Measurements from ENCODE around the gene AOPEP.

DNA sequence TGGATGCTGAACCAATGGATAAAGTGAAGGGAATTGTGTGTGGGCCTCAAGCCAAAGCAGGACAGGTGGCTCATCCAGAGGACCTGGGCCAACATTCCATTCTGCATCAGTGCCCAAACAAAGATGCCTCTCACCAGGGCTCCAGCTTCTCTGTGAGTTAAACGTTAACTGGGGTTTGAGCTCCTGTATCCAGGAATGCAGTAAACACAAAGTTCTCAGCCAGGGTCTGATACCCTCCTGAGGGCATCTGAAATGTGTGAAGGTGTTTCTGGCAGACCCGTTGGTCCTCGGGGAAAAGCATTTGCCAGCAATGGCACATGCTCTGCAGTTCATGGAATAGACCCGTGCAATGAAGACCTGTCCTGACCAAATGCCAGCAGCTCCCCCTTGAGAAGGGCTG lies 33.9 kb upstream of the AOPEP start:
- no peak for TF ChIP-seq POLR2A (IDR thresholded peaks at IDR 0.05)
- TF ChIP-seq, protein P1, sequence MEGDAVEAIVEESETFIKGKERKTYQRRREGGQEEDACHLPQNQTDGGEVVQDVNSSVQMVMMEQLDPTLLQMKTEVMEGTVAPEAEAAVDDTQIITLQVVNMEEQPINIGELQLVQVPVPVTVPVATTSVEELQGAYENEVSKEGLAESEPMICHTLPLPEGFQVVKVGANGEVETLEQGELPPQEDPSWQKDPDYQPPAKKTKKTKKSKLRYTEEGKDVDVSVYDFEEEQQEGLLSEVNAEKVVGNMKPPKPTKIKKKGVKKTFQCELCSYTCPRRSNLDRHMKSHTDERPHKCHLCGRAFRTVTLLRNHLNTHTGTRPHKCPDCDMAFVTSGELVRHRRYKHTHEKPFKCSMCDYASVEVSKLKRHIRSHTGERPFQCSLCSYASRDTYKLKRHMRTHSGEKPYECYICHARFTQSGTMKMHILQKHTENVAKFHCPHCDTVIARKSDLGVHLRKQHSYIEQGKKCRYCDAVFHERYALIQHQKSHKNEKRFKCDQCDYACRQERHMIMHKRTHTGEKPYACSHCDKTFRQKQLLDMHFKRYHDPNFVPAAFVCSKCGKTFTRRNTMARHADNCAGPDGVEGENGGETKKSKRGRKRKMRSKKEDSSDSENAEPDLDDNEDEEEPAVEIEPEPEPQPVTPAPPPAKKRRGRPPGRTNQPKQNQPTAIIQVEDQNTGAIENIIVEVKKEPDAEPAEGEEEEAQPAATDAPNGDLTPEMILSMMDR (IDR thresholded peaks at IDR 0.05) = no peak

Measured in thyroid gland (tissue), 4 donors.